ENCODE data around the gene PLCL1.
"Not testable (repeated sequence)": the region's sequence is repeated elsewhere in the genome, so short reads cannot be mapped to it uniquely, and the experiment has no call there.

Gene PLCL1

GRCh38 chr2:198165289-198165688 lies 360.9 kb downstream of the PLCL1 start:
- no peak for DNase-seq (ENCODE audit: low read depth in 2 of 3, low spot score in 2 of 3)

GRCh38 chr2:198167346-198167745 lies 363.0 kb downstream of the PLCL1 start:
- DNase-seq (ENCODE audit: low read depth in 2 of 3, low spot score in 2 of 3) = no peak

- DNase-seq (ENCODE audit: low read depth in 2 of 3, low spot score in 2 of 3) = no peak
Observed at GRCh38 chr2:198168651-198169050, 364.3 kb downstream of the PLCL1 start.

- no peak for DNase-seq (ENCODE audit: low read depth in 2 of 3, low spot score in 2 of 3)
Observed at GRCh38 chr2:198173242-198173641, 368.8 kb downstream of the PLCL1 start.

GRCh38 chr2:198173864-198174263 lies 369.5 kb downstream of the PLCL1 start:
- DNase-seq (ENCODE audit: low read depth in 2 of 3, low spot score in 2 of 3) = no peak

- no peak for DNase-seq (ENCODE audit: low read depth in 2 of 3, low spot score in 2 of 3)
Observed at GRCh38 chr2:198175271-198175670, 370.9 kb downstream of the PLCL1 start.

GRCh38 chr2:198177040-198177439 lies 372.6 kb downstream of the PLCL1 start:
- no peak for DNase-seq (ENCODE audit: low read depth in 2 of 3, low spot score in 2 of 3)

- DNase-seq (ENCODE audit: low read depth in 2 of 3, low spot score in 2 of 3) = no peak
Observed at GRCh38 chr2:198178766-198179165, 374.4 kb downstream of the PLCL1 start.

- DNase-seq (ENCODE audit: low read depth in 2 of 3, low spot score in 2 of 3) = no peak
Observed at GRCh38 chr2:198186257-198186656, 381.9 kb downstream of the PLCL1 start.

- DNase-seq (ENCODE audit: low read depth in 2 of 3, low spot score in 2 of 3) = no peak
Observed at GRCh38 chr2:198187841-198188240, 383.4 kb downstream of the PLCL1 start.

GRCh38 chr2:198188982-198189381 lies 384.6 kb downstream of the PLCL1 start:
- no peak for DNase-seq (ENCODE audit: low read depth in 2 of 3, low spot score in 2 of 3)

GRCh38 chr2:198191651-198192050 lies 387.3 kb downstream of the PLCL1 start:
- no peak for DNase-seq (ENCODE audit: low read depth in 2 of 3, low spot score in 2 of 3)

GRCh38 chr2:198196556-198196955 lies 392.2 kb downstream of the PLCL1 start:
- DNase-seq (ENCODE audit: low read depth in 2 of 3, low spot score in 2 of 3) = not testable (repeated sequence)
